GM12875 (cell line): ENCODE data around the gene KCNJ12.

Experiments used
- H3K4me3 ChIP-seq: one replicate; pipeline ENCODE4 v1.5.1; 2011; ENCODE audit warnings: low read depth, low read length, control low read depth
- TF ChIP-seq, protein P1 (sequence below): IDR thresholded peaks from 2 replicates; pipeline ENCODE4 v1.5.1; 2011; ENCODE audit warnings: low read depth, mild to moderate bottlenecking, control low read depth, inconsistent platforms, low read length, moderate library complexity, borderline replicate concordance; ENCODE audit not compliant: insufficient read depth

Gene KCNJ12

DNA sequence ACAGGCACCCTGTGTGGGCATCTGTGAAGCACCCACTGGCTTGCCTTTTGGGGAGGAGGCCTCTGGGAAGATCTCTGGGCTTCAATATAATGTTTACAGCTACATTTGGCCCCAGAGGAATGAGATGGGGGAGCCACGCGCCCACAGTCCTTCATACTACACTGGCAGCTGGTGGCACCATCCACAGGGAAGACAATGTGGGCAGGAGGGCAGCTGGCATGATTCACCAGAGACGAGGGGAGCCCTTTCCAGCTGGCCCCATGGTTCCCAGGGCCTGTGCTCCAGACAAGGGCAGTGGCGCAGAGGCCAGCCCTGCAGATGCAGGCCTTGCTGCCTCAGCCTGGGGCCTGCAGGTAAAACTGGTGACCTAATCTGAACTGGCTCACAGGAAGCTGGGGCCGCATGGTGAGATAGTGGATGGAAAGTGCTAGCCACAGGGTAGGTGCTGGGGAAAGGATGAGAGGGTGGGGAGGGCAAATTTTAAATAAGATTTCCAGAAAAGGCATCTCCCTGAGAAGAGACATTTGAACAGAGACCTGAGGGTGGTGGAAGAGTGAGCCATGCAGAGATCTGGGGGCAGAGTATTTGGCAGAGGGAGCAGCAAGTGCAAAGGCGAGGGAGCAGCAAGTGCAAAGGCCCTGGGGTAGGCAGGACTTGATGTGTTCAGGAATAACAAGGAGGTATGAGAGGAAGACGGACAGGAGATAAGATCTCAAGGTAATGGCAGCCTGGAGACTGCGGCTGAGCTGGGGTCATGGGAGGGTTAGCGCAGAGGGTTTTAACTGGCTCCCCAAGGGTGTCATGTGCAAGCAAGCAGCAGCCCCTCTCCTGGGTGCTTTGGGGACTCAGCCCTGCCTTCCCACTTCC, 12.1 kb upstream of the KCNJ12 start:
- TF ChIP-seq, protein P1, sequence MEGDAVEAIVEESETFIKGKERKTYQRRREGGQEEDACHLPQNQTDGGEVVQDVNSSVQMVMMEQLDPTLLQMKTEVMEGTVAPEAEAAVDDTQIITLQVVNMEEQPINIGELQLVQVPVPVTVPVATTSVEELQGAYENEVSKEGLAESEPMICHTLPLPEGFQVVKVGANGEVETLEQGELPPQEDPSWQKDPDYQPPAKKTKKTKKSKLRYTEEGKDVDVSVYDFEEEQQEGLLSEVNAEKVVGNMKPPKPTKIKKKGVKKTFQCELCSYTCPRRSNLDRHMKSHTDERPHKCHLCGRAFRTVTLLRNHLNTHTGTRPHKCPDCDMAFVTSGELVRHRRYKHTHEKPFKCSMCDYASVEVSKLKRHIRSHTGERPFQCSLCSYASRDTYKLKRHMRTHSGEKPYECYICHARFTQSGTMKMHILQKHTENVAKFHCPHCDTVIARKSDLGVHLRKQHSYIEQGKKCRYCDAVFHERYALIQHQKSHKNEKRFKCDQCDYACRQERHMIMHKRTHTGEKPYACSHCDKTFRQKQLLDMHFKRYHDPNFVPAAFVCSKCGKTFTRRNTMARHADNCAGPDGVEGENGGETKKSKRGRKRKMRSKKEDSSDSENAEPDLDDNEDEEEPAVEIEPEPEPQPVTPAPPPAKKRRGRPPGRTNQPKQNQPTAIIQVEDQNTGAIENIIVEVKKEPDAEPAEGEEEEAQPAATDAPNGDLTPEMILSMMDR = no peak
- H3K4me3 ChIP-seq = no peak overlapping the region

DNA sequence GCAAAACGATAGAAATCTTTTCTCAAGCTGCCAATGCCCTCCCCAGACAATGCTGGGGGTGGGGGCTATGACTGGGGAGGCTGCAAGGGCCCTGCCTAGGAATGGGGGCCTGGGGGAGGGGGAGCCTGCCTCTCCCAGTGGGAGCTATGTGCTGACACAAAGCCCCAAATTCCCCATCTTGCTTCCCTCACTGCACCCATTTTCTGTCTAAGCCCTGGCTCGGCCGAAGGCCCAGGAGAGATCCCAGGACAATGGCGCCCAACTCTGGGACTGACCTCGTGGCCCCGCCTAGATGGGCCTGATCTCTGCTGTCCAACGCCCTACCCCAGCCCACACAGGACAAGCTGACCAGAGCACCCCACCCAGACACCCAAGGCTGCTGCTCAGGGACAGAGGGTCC, 11.1 kb upstream of the KCNJ12 start:
- H3K4me3 ChIP-seq = no peak overlapping the region
- TF ChIP-seq, protein P1 = no peak

DNA sequence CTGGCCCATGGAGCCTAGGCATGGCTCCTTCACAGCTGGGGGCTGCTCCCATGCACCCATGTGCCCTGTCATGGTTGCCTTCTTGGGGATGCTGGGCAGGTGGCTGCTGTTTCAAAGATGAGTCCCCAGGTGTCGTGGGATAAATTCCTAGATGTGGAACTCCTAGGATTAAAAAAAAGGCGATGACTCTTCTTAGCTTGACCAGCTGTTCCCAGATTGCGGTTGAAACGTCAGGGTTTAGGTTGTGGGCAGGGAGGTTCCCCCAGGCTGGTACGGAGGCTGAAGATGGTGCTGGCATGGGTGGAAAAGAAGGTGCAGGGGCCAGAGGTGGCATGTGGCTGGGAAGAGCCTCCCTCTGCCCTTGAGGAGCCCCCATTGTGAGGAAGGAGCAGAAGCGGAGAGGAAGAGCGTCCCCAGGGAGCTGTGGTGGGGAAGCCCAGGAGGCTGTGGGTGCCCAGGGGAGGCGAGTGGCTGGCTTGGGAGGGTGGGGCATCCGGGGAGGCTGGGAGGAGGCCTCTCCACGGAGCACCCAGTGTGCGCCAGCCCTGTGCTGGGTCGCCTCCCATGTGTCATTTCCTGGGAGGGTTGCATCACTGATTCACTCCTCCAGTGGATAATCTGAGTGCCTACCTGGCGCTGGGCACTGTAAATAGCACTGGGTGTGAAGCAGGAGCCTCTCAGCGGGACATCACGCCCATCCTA, 7.5 kb upstream of the KCNJ12 start:
- TF ChIP-seq, protein P1 = no peak
- H3K4me3 ChIP-seq = no peak overlapping the region

DNA sequence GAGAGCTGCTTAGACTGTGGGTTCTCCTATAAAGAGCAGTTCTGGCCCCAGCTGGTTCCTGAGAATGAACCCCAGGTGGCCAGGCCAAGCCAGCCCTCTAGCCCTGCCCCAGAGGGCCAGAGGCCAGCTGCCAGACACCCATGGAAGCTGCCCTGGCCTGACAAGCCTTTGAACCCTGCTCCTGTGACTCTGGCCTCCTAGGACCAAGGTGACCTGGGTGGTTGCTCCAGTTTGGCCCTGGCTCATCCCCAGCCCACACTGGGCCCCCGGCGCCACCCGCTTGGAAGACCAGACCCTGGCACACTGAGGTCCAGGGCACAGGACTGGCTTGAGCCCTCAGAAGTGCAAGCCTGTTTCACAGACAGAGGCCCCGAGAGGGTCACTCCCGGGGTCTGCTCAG, 6.8 kb upstream of the KCNJ12 start:
- TF ChIP-seq, protein P1 = no peak
- H3K4me3 ChIP-seq = no peak overlapping the region

DNA sequence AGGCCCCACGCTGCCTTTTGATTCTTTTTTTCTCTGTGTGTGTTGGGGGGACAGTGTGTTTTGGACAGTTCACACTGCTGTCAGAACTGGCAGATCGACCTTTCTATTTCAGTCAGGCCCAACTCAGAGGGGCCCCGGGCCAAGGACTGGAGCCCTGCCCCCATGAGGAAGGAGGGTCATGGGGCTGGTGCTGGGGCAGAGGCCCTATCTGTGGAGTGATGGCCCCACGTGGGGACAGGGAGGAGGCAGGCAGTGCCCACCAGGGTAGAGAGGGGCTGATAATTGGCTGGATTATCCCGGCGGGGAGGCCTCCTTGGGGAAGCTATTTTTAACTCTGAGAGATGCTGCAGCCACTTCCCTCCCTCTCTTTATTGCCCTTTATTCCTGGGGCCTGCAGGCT, 5.7 kb upstream of the KCNJ12 start:
- TF ChIP-seq, protein P1 = no peak
- H3K4me3 ChIP-seq = no peak overlapping the region

DNA sequence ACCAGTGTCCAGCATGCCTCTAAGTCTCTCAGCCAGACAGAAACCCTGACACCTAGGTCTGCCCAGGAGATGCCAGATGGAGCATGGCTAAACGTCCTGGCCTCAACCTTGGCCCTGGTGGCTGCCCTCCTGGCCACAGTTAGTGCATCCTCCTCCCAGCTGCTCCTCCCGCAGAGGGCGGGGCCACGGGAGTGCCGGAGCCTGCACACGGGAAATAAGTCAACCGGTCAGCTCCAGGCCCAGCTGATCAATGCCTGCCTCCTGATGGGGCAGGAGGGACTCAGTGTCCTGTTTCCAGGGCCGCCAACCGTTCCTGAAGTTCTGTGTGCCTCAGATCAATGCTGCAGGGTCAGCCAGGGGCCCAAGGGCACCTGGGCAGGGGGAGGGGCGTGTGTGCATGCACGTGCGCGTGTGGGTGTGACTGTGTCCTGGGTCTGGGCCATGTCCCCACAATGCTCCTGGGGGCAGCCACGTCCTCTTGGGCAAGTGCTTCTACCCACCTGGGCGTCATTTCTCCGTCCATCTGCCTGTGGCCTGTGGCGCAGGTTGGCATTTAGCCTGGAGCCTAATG, 4.6 kb upstream of the KCNJ12 start:
- no peak overlapping the region for H3K4me3 ChIP-seq

More for the DNA sequence above, 4.6 kb upstream of the KCNJ12 start:
- TF ChIP-seq, protein P1 = no peak
